CD4-positive, alpha-beta T cell treated with Interleukin-4 for 4 hours (primary cell): ENCODE data around the gene HMCN2.
"Not testable (repeated sequence)": the region's sequence is repeated elsewhere in the genome, so short reads cannot be mapped to it uniquely, and the experiment has no call there.

Experiments
- DNase-seq: peaks from one replicate; pipeline ENCODE4 v3.0.0-alpha.2; 2020

Gene HMCN2

DNA sequence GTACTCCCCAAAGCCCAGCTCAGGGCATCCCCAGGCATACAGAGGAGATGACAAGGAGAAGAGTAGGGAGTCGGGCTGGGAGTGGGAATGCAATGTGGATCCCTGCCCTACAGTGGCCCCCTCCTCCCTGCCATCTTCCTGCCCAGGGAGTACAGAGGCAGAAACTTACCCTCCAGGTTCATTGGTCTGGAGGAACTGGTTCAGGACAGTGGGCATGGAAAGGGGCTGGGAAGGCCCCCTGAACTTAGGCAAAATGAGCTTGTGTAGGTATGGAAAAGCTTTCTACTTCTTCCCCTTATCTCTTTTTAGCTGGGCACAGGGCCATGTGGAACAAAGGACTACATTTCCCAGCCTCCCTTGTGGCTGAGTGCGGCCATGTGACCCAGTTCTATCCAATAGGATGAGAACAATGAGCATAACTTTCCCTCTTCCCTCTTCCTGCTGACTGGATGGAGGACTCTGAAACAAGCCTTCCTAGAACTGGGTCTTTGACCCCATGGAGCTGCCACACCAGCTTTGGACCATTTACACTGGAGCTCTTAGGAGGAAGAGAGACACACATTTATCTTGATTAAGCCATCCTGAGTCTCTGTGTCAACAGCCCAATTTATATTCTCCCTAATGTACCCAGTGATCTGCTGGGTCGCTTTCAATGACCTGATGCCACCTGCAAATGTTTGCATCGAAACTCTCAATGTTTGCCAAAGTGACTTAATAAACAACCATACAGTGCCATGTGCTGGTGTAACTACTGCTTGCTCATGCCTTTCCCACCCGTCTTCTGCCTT, 25.0 kb upstream of the HMCN2 start:
- DNase-seq = peak; percentile 40

DNA sequence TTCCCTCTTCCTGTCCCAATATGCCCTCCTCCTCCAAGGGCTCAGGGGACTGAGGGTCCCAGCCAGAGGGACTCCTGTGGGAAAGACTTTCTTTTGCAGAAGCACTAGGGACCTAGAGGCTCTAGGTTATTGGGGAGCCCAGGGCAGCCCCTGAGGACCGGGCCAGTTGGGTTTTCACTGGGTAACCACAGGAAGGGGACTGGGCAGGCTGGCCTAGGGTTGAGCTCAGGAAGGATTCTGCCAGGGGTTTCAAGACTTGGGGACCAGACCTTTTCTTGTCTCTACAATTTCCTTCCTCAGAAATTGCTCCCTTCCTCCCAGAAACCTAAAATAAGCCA, 24.4 kb upstream of the HMCN2 start:
- no peak for DNase-seq

- no peak for DNase-seq
These were observed 23.1 kb upstream of the HMCN2 start for GRCh38 chr9:130242270-130243014.

DNA sequence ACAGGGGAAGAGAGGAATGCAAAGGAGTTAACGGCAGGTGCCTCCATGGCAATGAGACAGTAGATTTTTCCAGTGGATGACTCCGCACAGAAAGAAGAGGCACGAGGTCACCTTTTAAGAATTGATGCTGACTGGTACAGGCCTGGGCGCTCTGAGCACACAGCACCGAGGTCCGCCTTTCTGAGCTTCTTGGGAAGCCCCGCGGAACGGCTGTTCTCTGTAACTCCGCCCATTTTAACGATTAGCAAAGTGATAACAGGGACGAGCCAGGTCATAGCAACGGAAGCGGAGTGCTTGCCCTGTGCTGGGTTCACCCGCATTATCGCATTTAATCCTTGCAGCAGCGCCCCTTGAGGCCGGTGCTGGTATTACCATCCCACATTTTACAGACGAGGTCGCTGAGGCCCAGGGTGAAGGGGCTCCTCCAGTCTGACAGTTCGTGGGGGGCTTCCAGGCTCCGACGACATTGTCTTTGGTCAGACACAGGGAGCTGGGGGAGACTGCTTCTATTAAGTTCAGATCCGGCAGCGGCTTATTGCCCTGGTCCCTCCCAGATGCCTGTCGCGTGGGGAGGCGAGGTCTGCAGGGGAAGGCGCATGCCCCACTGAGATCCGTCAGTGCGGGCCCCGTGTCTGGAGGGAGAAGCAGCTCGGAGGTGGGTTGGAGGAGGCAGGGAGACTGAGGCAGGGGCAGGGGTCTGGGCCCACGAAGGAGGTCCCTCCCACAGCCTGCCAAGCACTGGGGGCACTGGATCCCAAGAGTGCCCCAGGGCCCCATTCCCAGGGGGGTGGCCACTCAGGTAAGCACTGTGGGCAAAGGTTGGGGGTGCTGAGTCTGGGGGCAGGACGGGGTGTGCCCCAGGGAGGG, 22.3 kb upstream of the HMCN2 start:
- peak; percentile 84 for DNase-seq

DNA sequence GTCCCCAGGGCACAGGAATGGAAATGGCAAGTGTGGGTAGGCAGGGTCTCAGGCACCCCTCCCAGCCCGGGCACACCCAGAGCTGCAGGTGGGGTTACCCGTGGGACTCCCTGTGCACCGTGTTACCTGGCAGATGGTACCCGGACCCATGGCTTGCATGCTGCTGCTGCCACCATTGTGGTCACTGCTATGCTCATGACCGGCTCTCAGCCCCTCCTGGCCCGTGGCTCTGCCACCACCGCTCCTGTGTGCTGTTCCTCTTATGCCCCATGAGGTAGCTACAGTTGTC, 21.7 kb upstream of the HMCN2 start:
- no peak for DNase-seq

DNA sequence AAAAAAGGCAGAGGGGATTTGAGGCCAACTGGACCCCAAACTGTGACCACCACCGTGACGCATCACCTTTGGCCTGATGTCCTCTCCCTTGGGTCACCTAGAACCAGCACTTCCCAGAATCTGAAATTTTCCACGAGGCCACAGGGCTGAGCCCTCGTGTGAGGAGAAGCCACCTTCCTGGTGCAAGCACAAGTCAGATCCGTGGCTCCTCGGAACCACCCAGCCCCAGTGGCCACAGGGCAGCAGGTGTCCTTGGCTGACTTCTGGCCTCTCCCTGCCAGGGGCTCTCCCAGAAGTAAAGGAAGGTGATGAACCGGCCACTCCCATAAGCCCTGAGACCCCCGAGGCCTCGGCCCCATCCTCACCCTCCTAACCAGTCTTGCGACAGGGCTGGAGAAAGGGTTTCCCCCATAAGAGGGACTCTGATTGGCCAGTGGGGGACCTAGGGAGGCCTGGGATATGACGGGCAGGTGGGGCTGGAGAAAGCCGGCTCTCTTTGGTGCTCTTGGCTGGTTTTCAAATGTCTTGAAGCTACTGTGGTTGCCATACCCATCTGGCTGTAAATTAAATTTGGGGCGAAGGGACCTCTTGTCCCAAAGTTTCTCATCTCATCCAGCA, 20.9 kb upstream of the HMCN2 start:
- no peak for DNase-seq

GRCh38 chr9:130245474-130245873, 20.1 kb upstream of the HMCN2 start:
- DNase-seq = no peak

- no peak for DNase-seq
These were observed 19.4 kb upstream of the HMCN2 start for GRCh38 chr9:130246126-130246525.

DNA sequence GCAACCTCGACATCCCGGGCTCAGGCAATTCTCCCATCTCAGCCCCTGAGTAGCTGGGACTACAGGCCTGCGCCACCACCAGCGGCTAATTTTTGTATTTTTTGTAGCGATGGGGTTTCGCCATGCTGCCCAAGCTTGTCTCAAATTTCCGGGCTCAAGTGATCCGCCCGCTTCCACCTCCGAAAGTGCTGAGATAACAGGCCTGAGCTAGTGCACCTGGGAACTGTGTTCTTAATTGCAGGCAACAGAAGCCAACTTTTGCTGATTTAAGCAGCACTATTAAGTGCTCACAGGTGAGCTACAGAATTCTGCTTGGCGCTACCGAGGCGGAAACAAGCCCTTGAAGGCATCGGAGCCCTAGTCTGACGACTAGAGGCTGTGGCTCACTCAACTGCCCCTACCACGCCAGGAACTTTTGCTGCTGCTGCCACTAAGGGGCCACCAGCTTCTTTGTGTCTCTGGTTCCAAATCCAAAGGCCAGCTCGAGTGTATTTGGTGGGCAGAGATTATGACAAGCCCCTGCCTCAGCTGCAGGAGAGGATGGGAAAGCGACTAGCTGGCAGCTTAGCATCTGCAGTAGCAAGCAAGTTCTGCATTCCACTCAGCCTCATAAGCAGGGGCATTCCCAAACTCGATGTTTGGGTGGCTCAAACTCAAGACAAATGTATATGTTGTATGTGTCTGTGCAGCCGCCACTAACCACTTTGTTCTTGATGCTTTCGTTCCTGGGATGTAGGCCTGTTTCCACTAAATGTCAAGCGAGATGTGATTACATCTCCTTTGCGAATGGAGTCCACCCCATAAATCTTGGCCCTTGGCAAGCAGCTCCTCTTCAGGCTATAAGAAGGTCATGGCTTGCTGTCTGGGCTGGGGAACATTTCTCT, 10.6 kb upstream of the HMCN2 start:
- DNase-seq = no peak

GRCh38 chr9:130255631-130256134, 9.9 kb upstream of the HMCN2 start:
- no peak for DNase-seq

- no peak for DNase-seq
These were observed 8.9 kb upstream of the HMCN2 start for GRCh38 chr9:130256644-130257043.

- not testable (repeated sequence) for DNase-seq
These were observed 7.4 kb upstream of the HMCN2 start for GRCh38 chr9:130258137-130258536.

DNA sequence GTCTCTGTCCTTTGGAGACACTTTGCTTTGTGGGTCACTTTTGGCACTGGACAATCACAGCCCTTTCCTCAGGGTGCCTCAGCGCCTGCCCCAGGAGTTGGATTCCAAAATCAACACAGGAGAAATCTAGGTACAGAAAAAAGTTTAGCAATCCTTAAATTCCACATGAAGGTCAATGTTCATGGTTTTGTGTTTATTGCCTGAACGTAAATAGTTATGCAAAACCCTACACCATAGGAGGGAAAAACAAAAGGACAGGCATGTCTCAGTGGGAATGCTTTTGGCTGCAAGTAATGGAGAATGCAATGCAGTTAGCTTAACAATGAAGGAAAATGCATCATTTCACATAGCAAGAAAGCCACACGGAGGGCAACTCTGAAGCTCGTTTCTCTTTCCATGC, 6.5 kb upstream of the HMCN2 start:
- no peak for DNase-seq

DNA sequence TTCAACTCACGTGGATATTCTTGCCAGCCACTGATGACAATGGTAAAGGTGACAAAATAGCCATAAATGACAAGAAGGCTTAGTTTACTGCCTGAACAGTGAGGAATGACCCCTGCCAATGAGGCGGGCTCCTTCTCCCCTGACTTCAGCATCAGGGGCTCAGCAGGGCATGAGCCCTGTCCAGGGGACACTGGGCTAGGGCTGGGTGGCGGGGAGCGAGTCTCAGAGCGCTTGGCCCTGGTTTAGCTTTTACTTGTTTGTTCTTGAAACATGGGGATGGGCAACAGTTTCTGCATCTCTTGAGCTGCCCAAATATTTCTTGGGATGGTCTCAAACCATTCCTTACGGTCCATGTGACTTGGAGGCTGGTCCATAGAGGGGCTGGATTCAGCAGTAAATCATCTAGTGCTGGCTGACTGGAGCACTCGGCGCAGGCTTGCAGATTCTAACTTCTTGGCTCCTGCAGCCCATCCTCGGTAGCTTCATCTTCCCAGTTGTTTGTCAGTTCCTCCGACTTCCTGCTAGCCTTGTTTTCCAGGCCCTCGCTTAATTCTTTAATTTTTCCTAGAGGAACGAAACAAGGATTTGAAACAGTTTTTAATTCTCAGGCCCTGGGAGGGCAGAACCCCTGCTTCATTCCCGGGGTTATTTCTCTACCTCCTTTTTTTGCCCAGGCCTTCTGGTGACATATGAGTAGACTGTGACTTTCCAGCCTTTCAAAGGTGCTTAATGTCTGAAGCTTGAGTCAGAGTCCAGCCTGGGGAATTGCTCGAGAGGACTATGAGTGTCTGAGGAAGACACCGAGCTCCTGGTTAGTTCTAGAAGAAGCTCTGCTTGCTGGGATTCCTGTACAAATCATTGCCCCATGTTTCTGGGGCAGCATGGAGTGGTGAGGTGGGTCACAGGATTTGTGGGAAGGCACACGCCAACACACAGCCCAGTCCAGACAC, 4.5 kb upstream of the HMCN2 start:
- no peak for DNase-seq

GRCh38 chr9:130262061-130262745, 3.4 kb upstream of the HMCN2 start:
- no peak for DNase-seq

- DNase-seq = no peak
These were observed 2.8 kb upstream of the HMCN2 start for GRCh38 chr9:130262771-130263170.

DNA sequence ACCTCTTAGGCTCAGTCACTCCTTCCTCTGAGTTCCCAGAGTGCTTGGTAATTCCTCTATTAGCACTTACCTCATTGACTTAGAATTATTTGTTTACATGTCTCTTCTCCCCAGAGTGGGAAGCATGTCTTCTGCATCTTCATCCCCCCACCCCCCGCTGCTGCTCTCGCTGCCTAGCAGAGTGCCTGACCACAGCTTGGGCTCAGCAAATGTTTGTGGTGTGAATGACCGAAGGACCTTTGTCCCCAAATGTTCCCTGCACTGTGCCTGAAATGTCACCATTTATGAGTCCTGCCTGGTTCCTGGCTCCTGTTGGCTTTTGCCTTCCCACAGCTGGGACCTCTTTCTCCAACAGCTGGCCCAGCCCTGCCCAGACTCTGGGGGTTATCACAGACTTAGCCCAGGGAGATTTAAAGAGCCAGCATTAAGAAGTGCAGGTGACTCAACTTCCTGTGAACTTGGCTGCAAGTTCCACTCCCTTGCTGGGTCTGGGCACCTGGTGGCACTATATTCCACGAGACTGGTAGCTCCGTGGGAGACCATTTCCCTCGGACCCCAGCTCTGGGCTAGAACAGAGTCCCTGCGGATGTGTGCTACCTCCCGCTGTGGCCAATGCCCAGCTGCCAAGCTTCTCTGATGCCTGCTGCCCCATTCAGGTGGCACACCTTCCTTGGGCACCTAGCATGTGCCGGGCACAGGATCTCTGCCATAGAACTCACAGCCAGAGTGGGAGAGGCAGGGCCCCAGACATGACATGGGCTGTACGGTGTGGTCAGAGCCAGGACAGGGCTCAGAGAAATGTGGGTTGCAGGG, 1.8 kb upstream of the HMCN2 start:
- DNase-seq = no peak

DNA sequence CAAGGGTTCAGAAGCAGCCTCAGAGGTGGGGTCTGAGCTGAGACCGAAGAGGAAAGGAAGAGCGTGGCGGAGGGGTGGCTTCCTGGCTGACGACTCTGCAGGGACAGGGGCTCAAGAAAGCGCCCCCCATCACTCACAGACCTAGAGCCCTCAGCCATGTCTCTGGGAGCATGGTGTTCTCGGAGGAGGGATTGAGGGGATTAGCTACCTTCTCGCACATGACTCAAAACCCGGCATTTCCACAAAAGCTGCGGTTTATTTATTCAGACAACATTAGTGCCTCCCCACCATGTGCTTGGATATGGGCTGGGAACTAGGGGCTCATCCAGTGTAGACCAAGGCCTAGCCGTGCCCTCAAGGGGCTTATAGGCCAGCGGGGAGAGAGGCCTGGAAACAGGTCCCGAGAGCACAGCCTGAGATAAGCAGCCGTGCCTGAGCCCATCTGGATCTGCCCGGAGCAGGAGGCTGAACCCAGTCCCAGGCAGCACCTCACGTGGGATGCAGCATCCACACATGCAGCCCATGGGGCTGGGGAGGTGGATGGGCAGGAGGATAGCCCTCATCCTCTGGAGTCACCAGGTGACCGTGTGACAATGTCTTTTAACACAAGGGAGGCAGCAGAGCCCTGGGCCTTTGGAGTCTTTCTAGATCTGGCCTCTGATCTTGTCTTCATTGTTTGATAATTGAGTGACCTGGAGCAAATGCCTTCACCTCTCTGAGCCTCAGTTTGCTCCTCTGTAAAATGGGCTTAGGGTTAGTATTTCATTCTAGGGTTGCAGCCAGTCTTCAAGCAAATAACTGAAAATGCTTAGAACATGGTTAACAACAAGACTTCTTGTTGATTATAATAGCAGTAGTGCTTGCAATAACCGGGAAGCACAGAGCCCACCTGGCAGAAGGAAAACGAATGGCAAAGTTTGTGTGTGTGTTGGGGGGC, 878 bp upstream of the HMCN2 start:
- no peak for DNase-seq
